NCI-H128 (cell line): Measurements from ENCODE around the gene RPS27A.
"Not testable (repeated sequence)": the region's sequence is repeated elsewhere in the genome, so short reads cannot be mapped to it uniquely, and the experiment has no call there.

ENCODE experiments used
- DNase-seq: peaks from one replicate; lab custom pipeline; 2025; ENCODE audit not compliant: unreplicated experiment; lab: John Stamatoyannopoulos, UW

RPS27A gene

GRCh38 chr2:55232084-55232862, at the start of gene RPS27A, which contains the start of gene CLHC1:
Gene RPS27A (plus strand): TSS chr2:55232688. CDS start chr2:55232825, 137 bp downstream.
Gene CLHC1 (minus strand): TSS chr2:55232293. CDS start chr2:55222411, 9,882 bp downstream.
- DNase-seq, result peak; percentile 94

DNA sequence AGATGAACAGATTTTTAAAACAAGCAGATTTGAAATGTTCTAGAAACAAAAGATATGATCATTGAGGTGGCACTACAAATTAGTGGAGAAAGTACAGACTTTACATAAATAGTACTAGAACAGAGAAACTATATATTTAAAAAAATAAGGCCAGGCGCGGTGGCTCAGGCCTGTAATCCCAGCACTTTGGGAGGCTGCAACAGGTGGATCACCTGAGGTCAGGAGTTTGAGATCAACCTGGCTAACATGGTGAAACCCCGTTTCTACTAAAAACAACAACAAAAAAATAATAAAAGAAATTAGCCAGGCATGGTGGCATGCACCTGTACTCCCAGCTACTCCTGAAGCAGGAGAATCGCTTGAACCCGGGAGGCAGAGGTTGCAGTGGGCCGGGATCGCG, 45.7 kb upstream of the RPS27A start:
- DNase-seq, result not testable (repeated sequence)

DNA sequence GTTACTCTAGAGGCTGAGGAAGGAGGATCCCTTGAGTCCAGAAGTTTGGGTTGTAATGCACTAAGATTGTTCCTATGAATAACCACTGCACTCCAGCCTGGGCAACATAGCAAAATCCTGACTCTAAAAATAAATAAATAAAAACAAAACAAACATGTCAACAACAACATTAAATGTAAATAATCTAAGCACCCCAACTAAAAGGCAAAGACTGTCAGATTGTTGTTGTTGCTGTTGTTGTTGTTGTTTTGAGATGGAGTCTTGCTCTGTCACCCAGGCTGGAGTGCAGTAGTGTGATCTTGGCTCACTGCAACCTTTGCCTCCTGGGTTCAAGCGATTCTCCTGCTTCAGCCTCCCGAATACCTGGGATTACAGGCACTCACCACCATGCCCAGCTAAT, 40.6 kb upstream of the RPS27A start:
- not testable (repeated sequence) for DNase-seq

DNA sequence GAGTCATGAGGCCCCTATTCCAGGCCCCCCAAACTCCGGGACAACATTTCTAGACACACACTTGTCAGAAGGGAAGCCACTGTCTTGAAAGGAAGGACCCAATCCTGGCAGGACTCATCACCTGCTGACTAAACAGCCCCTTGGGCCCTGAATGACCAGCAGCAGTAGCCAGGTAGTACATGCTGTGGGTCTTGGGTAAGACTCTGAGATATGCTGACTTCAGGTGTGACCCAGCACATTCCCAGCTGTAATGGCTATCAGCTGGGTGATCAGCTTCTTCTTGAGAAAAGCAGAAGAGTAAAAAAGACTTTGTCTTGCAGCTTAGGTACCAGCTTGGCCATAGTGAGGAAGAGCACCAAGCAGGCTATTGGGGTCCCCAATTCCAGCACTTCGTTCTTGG, 36.0 kb upstream of the RPS27A start:
- DNase-seq, result no peak

GRCh38 chr2:55200416-55200815, 32.1 kb upstream of the RPS27A start:
- no peak for DNase-seq

DNA sequence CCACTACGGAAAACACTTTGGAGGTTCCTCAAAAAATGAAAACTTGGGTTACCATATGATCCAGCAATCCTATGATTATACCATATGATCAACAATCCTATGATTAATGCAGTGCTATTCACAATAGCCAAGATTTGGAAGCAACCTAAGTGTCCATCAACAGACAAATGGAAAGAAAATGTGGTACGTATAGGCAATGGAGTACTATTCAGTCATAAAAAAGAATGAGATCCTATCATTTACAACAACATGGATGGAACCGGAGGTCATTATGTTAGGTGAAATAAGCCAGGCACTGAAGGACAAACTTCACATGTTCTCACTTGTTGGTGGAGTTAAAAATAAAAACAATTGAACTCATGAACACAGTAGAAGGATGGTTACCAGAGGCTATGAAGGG, 28.0 kb upstream of the RPS27A start:
- DNase-seq, result no peak

- DNase-seq, result no peak
Observed at GRCh38 chr2:55204950-55205349, 27.5 kb upstream of the RPS27A start.

GRCh38 chr2:55213822-55214221, 18.7 kb upstream of the RPS27A start:
- no peak for DNase-seq

DNA sequence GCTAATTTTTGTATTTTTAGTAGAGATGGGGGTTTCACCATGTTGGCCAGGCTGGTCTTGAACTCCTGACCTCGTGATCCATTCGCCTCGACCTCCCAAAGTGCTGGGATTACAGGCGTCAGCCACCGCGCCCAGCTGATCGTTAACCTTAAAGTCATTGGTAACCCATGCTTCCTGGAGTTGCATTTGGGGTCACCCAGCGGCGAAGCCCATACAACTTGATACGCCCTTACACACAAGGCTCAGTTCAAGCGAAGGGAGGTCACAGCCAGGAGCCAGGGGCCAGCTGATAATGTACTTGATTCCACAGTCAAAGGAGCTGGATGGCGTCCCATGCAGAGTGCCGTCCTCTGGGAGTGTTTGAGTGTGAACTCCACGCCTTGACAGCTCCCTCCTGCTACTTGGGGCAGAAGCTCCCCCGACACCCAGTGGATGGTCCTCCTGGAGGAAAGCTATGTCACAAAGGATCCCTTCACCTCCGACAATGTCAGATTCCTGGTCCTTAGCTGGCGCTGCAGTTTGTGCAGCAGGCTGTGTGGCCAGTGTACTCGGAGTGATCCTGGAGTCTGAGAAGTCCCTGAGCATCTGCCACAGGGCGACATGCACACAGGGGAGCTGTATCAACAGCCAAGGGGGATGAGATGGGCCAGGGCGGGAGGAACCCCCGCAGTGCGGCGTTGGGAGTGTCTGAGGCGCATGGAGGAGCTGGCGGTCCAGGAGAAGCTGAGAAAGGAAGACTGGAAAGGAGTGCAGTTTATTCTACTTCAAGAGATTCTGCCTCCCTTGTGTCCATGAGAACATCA, 8.3 kb upstream of the RPS27A start:
- DNase-seq, result no peak

DNA sequence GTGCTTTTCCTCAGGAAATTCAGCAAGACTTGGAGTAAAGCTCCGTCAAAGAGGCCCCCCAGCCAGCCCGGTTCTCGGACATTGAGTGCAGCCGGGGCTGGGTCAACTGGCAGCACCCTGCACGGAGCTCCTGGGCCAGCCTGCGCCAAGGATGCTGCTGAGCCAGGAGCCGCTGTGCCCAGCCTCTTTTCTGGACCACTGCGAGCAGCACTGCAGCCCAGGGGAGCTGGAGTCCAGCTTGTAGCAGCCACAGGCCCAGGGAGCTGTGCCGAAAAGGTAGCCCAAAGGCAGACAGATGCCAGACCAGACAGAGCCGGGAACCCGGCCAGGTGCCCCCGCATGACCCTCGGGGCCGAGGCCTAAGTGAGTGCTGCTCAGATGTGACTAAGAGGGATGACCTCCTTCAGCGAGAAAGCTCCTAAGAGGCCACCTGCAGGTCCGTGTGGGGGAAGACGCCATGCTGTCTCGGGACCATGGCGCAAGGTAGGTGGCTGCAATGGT, 7.7 kb upstream of the RPS27A start:
- no peak for DNase-seq

GRCh38 chr2:55225481-55226020, 6.9 kb upstream of the RPS27A start:
- no peak for DNase-seq

GRCh38 chr2:55227437-55228225, 4.9 kb upstream of the RPS27A start:
- DNase-seq, result not testable (repeated sequence)

- no peak for DNase-seq
Observed at GRCh38 chr2:55228226-55228563, 4.3 kb upstream of the RPS27A start.

DNA sequence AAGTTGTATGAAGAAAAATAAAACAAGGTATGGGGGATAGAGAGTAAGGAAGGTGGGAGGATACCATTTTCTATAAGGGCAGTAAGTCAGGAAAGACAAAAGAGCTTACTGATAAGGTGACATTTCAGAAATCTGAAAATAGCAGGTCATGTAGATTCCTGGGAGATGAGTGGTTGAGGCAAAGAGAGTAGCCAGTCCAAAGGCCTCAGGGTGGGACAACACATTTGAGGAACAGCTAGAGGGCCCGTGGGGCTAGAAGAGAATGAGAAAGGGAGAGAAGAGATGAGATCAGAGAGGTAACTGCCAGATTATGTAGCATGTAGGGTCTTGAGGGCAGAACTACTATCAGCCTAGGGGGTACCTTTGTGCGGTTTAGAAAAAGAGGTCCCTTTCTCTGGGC, 3.3 kb upstream of the RPS27A start:
- no peak for DNase-seq

- no peak for DNase-seq
Observed at GRCh38 chr2:55230551-55230950, 1.9 kb upstream of the RPS27A start.

DNA sequence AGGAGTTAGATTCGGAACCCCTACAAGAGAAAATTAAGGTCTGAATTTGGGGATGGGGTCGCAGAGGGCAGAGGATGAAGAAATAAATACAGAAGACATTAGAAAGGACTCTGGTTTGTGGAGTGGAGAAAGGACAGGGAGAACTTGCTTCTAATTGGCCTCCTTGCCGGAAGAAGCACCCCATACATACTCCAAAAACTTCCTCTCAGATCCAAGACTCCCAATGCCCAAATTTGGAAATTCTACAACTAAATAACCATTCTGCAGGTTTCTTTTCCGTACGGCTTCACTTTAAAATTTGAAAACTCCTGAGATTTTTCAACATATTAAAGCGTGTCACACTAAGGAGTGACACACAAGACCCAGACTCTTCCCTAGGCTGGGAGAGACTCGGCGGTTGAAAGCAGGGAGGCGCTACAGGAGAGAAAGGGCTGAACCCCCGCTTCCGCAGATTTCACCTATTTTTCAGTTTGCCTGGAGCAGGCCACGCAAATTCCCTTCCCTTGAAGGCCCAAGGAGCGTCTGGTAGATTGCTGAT, 873 bp upstream of the RPS27A start:
- no peak for DNase-seq

DNA sequence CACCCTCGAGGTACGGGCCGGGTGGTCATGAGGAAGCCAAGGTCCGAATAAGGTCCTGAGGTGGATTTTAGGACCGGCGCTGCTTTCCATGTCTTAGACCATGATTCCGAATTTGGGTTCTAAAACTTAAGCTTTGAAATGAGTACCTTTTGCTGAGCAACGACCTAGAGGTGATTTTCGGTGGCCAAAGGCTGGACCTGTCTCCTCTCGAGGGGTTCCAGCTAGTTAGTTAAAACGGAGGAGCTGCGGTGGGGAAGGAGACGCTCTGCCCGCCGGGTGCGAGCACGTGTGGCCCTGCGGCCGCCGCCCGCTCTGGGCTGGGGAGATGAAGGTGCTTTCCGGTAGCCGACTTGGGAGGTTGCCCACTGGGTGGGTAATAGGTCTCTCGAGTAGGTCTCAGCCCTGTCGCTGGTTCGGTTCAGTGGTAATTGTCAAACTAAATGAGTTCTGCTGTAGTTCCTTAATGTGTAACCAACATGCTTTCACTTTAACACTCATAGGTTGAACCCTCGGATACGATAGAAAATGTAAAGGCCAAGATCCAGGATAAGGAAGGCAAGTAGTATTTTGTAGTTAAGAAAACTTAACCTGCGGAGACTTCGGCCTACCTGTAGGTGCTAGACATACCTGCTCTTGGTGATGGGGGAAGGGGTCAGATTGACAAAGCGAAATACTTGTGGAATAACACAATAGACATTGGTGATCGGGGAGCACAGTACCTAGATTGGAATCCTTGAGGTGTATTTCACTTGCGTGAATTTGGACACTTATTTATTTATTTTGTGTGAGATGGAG, 572 bp downstream of the RPS27A start:
- no peak for DNase-seq

- no peak for DNase-seq
Observed at GRCh38 chr2:55233658-55233940, 1.1 kb downstream of the RPS27A start.

GRCh38 chr2:55235724-55236538, 3.4 kb downstream of the RPS27A start:
- no peak for DNase-seq
